Measurements from ENCODE around the gene S100A11. TPM values are rescaled to one million over a fixed set of nuclear protein-coding genes. Genes with fewer than 3 reads are reported as not detected.
A peak's percentile ranks its signal among the peaks of the same experiment; 100 is the strongest.
"Not testable (repeated sequence)": the region's sequence is repeated elsewhere in the genome, so short reads cannot be mapped to it uniquely, and the experiment has no call there.

Gene S100A11
- total RNA-seq: 100 to 1,000 TPM; 269 to 293 TPM

DNA sequence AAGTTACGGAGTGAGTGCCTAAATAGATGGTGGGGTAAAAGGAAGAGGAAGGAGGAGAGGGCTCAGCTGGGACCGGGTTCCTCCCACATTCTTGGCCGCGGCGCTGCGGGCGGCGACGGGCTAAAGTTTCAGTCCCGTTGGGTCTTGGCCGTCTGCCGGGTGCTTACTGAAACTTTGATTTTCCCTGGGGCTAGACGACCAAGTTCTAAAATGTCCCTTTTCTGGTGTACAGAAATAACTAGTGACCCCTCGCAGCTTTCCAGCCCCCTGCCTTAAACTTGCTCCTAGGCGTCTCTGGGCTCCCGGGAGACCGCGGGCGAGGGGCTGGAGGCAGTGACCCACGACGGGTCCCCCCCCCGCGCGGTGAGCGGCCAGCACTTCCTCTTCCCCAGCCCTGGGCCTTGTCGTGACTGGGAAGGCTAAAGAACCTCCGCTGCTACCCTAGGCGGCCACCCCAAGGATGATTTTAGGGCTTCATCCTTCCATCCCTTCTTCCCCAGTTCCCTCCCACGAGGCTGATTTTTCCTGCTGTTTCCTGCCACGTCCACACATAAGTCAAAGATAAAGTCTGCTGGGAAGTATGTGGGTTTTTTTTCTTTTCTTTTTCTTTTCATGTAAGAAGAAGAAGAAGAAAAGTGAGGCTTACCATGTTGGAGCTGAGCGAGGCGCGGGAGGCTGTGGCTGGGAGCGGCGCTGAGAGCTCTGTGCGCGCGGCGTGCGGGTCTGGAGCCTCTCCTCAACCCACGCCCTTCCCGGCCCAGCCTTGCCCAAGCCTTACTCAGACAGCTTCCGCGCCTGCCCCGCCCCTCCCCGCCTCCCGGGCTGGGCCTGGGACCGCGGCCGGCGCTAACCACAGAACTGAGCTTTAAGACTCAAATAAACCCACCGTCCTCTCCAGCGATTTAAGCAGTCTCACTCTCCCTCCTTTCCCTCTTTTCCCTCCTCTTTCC is at the start of gene S100A11:
S100A11 (minus strand) TSS at position 738 of the 950 bp plus-strand sequence; CDS start at position 649, 89 bp downstream.
- ATAC-seq: peak; percentile 66
- Mint-ChIP-seq H3K27ac (peak within 1 kb of the TSS; percentile 98), H3K4me3 (peak within 1 kb of the TSS; percentile 98), H3K27me3 (ENCODE audit: low read depth) (no peaks in the 10 kb centered on the region), H3K9me3 (ENCODE audit: insufficient read depth) (no peaks in the 10 kb centered on the region), H3K4me1 (ENCODE audit: low read depth) (peaks cover 37% of the 10 kb centered on the region), H3K36me3 (ENCODE audit: low read depth) (peaks cover 40% of the 10 kb centered on the region)
- peak; percentile 74 for DNase-seq
- ChIA-PET CTCF (interaction anchor here (0.6 to 6.1 kb wide), 8 partner anchors 11 to 422 kb away, joined by 4 to 113 read pairs (median 20); no protein-coding TSS in a partner anchor), POLR2A (interaction anchor here (4.0 kb wide), 1 partner anchor 11 kb away, joined by 75 read pairs; no protein-coding TSS in a partner anchor)

DNA sequence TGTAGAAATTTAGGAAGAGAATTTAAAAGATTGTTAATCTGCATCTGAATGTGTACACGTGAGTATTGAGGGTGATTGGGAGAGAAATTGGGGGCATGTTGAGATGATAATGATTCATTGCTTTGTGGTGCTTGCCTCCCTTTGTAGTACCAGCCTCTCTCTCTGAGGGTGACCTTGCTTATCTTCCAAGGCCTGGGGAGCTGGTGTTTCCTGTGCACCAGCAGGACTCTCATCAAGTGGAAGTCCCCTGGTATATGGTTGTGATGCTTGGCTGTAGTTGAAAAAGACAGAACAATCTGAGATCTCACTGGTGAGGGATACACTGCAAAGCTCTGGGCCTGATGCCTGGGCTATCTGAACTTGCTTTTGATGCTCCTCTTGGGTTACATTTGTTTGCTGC is 48.0 kb upstream of the S100A11 start:
- ChIA-PET CTCF (interaction anchor here (1.1 kb wide), 1 partner anchor 104 kb away, joined by 3 read pairs; no protein-coding TSS in a partner anchor), POLR2A (interaction anchor here (1.0 kb wide), 1 partner anchor 30 kb away, joined by 3 read pairs; no protein-coding TSS in a partner anchor)
- Mint-ChIP-seq H3K4me1 (ENCODE audit: low read depth) (no peaks in the 10 kb centered on the region), H3K27ac (no peak overlapping the region), H3K36me3 (ENCODE audit: low read depth) (no peaks in the 10 kb centered on the region), H3K9me3 (ENCODE audit: insufficient read depth) (no peaks in the 10 kb centered on the region), H3K4me3 (no peak overlapping the region), H3K27me3 (ENCODE audit: low read depth) (peaks cover 15% of the 10 kb centered on the region)
- no peak for DNase-seq
- ATAC-seq: no peak

DNA sequence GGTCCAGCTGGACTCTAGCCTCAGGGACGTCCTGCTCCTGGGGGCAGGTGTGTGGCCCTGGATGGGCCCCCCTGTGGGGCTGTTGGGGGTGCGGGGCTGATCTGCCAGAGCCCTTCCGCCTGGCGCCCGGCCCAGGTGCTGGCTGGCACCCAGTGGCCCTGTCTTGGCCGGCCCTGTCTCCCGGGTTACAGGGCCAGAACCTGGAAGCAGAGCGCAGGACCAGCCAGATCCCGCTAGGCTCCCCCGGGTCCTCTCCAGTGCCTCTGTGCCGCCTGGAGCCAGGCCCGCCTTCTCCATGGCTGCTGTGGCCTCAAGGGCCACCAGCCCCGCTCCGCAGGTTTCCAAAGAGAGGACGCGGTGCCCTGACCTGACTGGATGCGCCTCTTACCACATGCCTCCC is 44.2 kb upstream of the S100A11 start:
- DNase-seq; H3K9me3 Mint-ChIP-seq (ENCODE audit: insufficient read depth); H3K27me3 Mint-ChIP-seq (ENCODE audit: low read depth); ATAC-seq; H3K4me3 Mint-ChIP-seq; POLR2A ChIA-PET; H3K27ac Mint-ChIP-seq; CTCF ChIA-PET; H3K4me1 Mint-ChIP-seq (ENCODE audit: low read depth); H3K36me3 Mint-ChIP-seq (ENCODE audit: low read depth): not testable (repeated sequence)

- POLR2A ChIA-PET; H3K4me3 Mint-ChIP-seq; DNase-seq; CTCF ChIA-PET; H3K4me1 Mint-ChIP-seq (ENCODE audit: low read depth); H3K27ac Mint-ChIP-seq; H3K9me3 Mint-ChIP-seq (ENCODE audit: insufficient read depth); H3K36me3 Mint-ChIP-seq (ENCODE audit: low read depth); ATAC-seq: not testable (repeated sequence)
- H3K27me3 Mint-ChIP-seq (ENCODE audit: low read depth): peaks cover 11% of the 10 kb centered on the region
Measured at GRCh38 chr1:152080494-152080893, 43.7 kb upstream of the S100A11 start.

- CTCF ChIA-PET: no interaction called here
- POLR2A ChIA-PET: no interaction called here
- H3K27me3 Mint-ChIP-seq (ENCODE audit: low read depth): peaks cover 15% of the 10 kb centered on the region
Measured at GRCh38 chr1:152078831-152079441, 42.1 kb upstream of the S100A11 start.

DNA sequence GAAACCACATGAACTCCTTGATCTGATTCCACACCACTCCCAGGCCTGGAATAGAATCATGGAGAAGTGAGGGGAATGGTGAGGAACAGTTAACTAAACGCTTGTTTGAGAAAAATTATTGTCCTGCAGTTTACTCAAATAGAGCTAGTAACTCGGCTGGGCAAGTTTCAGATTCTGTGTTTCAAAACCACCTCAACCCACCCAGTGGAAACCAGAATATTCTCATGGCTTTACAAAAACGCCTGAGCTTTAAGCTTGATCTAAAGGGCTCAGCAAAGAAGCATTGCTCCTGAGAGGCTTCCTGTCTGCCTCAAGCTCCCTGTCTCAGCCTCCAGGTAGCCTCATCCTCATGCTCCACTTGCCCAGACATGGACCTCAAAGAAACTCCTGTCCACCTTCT is 35.5 kb upstream of the S100A11 start:
- CTCF ChIA-PET: no interaction called here
- Mint-ChIP-seq H3K4me1 (ENCODE audit: low read depth) (no peaks in the 10 kb centered on the region), H3K9me3 (ENCODE audit: insufficient read depth) (no peaks in the 10 kb centered on the region), H3K27ac (no peak overlapping the region), H3K36me3 (ENCODE audit: low read depth) (no peaks in the 10 kb centered on the region), H3K27me3 (ENCODE audit: low read depth) (peaks cover 38% of the 10 kb centered on the region), H3K4me3 (no peak overlapping the region)
- DNase-seq: no peak
- POLR2A ChIA-PET: no interaction called here
- no peak for ATAC-seq

More at GRCh38 chr1:152078831-152079441, 42.1 kb upstream of the S100A11 start:
- no peaks in the 10 kb centered on the region for H3K4me1 Mint-ChIP-seq (ENCODE audit: low read depth)
- no peaks in the 10 kb centered on the region for H3K9me3 Mint-ChIP-seq (ENCODE audit: insufficient read depth)
- H3K27ac Mint-ChIP-seq: no peak overlapping the region
- H3K4me3 Mint-ChIP-seq: no peak overlapping the region
- no peaks in the 10 kb centered on the region for H3K36me3 Mint-ChIP-seq (ENCODE audit: low read depth)
- ATAC-seq (no peak), DNase-seq (no peak)

GRCh38 chr1:152071123-152071522 is 34.3 kb upstream of the S100A11 start:
- no peak overlapping the region for H3K27ac Mint-ChIP-seq
- ATAC-seq: no peak
- no peak overlapping the region for H3K4me3 Mint-ChIP-seq
- no peaks in the 10 kb centered on the region for H3K9me3 Mint-ChIP-seq (ENCODE audit: insufficient read depth)
- H3K4me1 Mint-ChIP-seq (ENCODE audit: low read depth): no peaks in the 10 kb centered on the region
- peaks cover 42% of the 10 kb centered on the region for H3K27me3 Mint-ChIP-seq (ENCODE audit: low read depth)
- ChIA-PET CTCF (no interaction called here), POLR2A (interaction anchor here (0.8 kb wide), 1 partner anchor 103 kb away, joined by 3 read pairs; no protein-coding TSS in a partner anchor)
- no peak for DNase-seq
- H3K36me3 Mint-ChIP-seq (ENCODE audit: low read depth): no peaks in the 10 kb centered on the region

GRCh38 chr1:152067929-152068328 is 31.1 kb upstream of the S100A11 start:
- ATAC-seq: no peak

GRCh38 chr1:152067150-152067549 is 30.3 kb upstream of the S100A11 start:
- POLR2A ChIA-PET: no interaction called here
- no peaks in the 10 kb centered on the region for H3K4me1 Mint-ChIP-seq (ENCODE audit: low read depth)
- H3K36me3 Mint-ChIP-seq (ENCODE audit: low read depth): no peaks in the 10 kb centered on the region
- no peak overlapping the region for H3K4me3 Mint-ChIP-seq
- H3K9me3 Mint-ChIP-seq (ENCODE audit: insufficient read depth): no peaks in the 10 kb centered on the region
- no peak for DNase-seq
- no peak overlapping the region for H3K27ac Mint-ChIP-seq
- no peak for ATAC-seq
- peaks cover 40% of the 10 kb centered on the region for H3K27me3 Mint-ChIP-seq (ENCODE audit: low read depth)
- CTCF ChIA-PET: no interaction called here

More at GRCh38 chr1:152067929-152068328, 31.1 kb upstream of the S100A11 start:
- DNase-seq: no peak
- Mint-ChIP-seq H3K27me3 (ENCODE audit: low read depth) (peaks cover 40% of the 10 kb centered on the region), H3K4me3 (no peak overlapping the region), H3K9me3 (ENCODE audit: insufficient read depth) (no peaks in the 10 kb centered on the region), H3K4me1 (ENCODE audit: low read depth) (no peaks in the 10 kb centered on the region), H3K36me3 (ENCODE audit: low read depth) (no peaks in the 10 kb centered on the region), H3K27ac (no peak overlapping the region)
- ChIA-PET POLR2A (no interaction called here), CTCF (interaction anchor here (0.9 to 1.5 kb wide), 4 partner anchors 15 to 391 kb away, joined by 3 to 5 read pairs (median 4); no protein-coding TSS in a partner anchor)

DNA sequence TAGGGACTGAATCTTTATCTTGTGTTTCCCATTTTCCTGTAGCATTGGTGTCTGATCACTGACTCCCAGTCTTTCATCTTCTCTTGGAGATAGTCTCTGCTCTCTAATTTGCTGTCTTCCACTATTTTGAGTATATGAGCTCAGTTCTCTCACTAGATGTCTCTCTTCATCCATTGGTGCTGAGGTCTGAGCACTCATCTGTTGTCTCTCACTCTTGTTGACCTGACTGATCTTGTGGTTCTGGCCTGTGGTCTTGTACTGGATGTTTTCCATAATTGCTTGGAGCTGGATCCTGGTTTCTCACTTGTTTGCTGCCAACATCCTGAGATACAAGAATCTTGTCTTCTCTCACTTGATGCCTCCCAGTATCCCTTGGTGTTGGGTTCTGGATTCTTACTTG is 25.1 kb upstream of the S100A11 start:
- ATAC-seq (no peak), DNase-seq (no peak)
- H3K4me3 Mint-ChIP-seq: no peak overlapping the region
- ChIA-PET POLR2A (no interaction called here), CTCF (interaction anchor here (0.9 kb wide), 1 partner anchor 119 kb away, joined by 3 read pairs; no protein-coding TSS in a partner anchor)
- no peaks in the 10 kb centered on the region for H3K9me3 Mint-ChIP-seq (ENCODE audit: insufficient read depth)
- peaks cover 24% of the 10 kb centered on the region for H3K27me3 Mint-ChIP-seq (ENCODE audit: low read depth)
- no peaks in the 10 kb centered on the region for H3K36me3 Mint-ChIP-seq (ENCODE audit: low read depth)
- H3K4me1 Mint-ChIP-seq (ENCODE audit: low read depth): no peaks in the 10 kb centered on the region
- H3K27ac Mint-ChIP-seq: no peak overlapping the region

DNA sequence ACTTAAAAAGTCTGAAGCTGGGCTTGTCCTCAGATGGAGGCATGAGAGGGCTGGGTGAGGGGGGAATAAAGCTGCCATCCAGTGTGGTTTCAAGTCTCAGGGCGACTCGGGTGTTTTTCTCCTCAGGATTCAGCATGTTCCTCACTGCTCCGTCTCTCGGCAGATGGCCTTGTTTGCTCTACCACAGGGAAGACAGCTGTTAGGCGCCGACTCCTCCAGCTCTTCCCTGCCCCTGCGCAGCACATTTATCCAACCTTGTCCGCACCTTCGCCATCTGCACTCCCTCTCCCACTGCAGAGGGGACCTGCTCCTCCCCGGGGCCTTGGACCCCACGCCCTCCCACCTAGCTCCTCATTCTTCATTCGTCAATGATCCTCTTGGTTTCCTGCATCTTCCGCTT is 16.6 kb upstream of the S100A11 start:
- POLR2A ChIA-PET: interaction anchor here (0.5 to 0.7 kb wide), 3 partner anchors 41 to 138 kb away, joined by 3 read pairs; no protein-coding TSS in a partner anchor
- DNase-seq (no peak), ATAC-seq (no peak)
- Mint-ChIP-seq H3K4me1 (ENCODE audit: low read depth) (peaks cover 14% of the 10 kb centered on the region), H3K27me3 (ENCODE audit: low read depth) (peaks cover 35% of the 10 kb centered on the region), H3K36me3 (ENCODE audit: low read depth) (no peaks in the 10 kb centered on the region), H3K9me3 (ENCODE audit: insufficient read depth) (no peaks in the 10 kb centered on the region), H3K4me3 (no peak overlapping the region), H3K27ac (no peak overlapping the region)
- CTCF ChIA-PET: interaction anchor here (0.7 to 13.2 kb wide), 24 partner anchors 10 to 406 kb away, joined by 3 to 322 read pairs (median 5); partner anchors contain the start of genes RPTN and S100A11
